ENCODE data around the gene ADAP1. TPM values are rescaled to one million over a fixed set of nuclear protein-coding genes. Genes with fewer than 3 reads are reported as not detected.

Gene ADAP1
- total RNA-seq, 1 experiment from 2014 or later: 77.6 TPM

- no TSS peak for BruUV-seq (replicated peaks)
- no peaks in the 10 kb centered on the region for H3K9me3 ChIP-seq
- H3K4me1 Mint-ChIP-seq (ENCODE audit: low read depth, unreplicated experiment): no peaks in the 10 kb centered on the region
- H3K27ac Mint-ChIP-seq (ENCODE audit: unreplicated experiment): peak overlapping the region; percentile 53
- H3K4me3 Mint-ChIP-seq (ENCODE audit: unreplicated experiment): no peak overlapping the region
- TF ChIP-seq, protein P1, sequence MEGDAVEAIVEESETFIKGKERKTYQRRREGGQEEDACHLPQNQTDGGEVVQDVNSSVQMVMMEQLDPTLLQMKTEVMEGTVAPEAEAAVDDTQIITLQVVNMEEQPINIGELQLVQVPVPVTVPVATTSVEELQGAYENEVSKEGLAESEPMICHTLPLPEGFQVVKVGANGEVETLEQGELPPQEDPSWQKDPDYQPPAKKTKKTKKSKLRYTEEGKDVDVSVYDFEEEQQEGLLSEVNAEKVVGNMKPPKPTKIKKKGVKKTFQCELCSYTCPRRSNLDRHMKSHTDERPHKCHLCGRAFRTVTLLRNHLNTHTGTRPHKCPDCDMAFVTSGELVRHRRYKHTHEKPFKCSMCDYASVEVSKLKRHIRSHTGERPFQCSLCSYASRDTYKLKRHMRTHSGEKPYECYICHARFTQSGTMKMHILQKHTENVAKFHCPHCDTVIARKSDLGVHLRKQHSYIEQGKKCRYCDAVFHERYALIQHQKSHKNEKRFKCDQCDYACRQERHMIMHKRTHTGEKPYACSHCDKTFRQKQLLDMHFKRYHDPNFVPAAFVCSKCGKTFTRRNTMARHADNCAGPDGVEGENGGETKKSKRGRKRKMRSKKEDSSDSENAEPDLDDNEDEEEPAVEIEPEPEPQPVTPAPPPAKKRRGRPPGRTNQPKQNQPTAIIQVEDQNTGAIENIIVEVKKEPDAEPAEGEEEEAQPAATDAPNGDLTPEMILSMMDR (IDR thresholded peaks at IDR 0.05; ENCODE audit: insufficient read depth in 1 of 2, low read depth in 1 of 2, low read length in 1 of 2, severe bottlenecking in 1 of 2, unreplicated experiment in 1 of 2): no peak
- no peak overlapping the region for H3K4me3 ChIP-seq (ENCODE audit: low read depth, low read length)
- intact Hi-C loops (cut with micrococcal nuclease; ENCODE audit: unreplicated experiment): no loop called here
- peaks cover 90% of the 10 kb centered on the region for H3K36me3 Mint-ChIP-seq (ENCODE audit: insufficient read depth, unreplicated experiment)
- ChIA-PET POLR2A (no interaction called here), CTCF (no interaction called here)
- H3K27me3 Mint-ChIP-seq (ENCODE audit: insufficient read depth, unreplicated experiment): no peaks in the 10 kb centered on the region
- no peak for DNase-seq
- no peaks in the 10 kb centered on the region for H3K4me1 ChIP-seq
- H3K36me3 ChIP-seq (ENCODE audit: control insufficient read depth, insufficient read depth, low read length): no peaks in the 10 kb centered on the region; the same call in none of the 2 replicates
- H3K9me3 Mint-ChIP-seq (ENCODE audit: unreplicated experiment): peaks cover 4% of the 10 kb centered on the region
- H3K27me3 ChIP-seq (replicated peaks; ENCODE audit: control insufficient read depth, insufficient read depth, low read length): no peaks in the 10 kb centered on the region
Observed at GRCh38 chr7:897771-898376, 56.6 kb downstream of the ADAP1 start.

GRCh38 chr7:897086-897485, 57.4 kb downstream of the ADAP1 start:
- POLR2A ChIA-PET: no interaction called here

GRCh38 chr7:896346-897075, 58.0 kb downstream of the ADAP1 start:
- Mint-ChIP-seq H3K4me1 (ENCODE audit: low read depth, unreplicated experiment) (no peaks in the 10 kb centered on the region), H3K36me3 (ENCODE audit: insufficient read depth, unreplicated experiment) (peaks cover 100% of the 10 kb centered on the region), H3K4me3 (ENCODE audit: unreplicated experiment) (no peak overlapping the region), H3K27ac (ENCODE audit: unreplicated experiment) (peak overlapping the region; percentile 50), H3K27me3 (ENCODE audit: insufficient read depth, unreplicated experiment) (no peaks in the 10 kb centered on the region), H3K9me3 (ENCODE audit: unreplicated experiment) (peaks cover 7% of the 10 kb centered on the region)
- no peak for DNase-seq
- no peak overlapping the region for H3K4me3 ChIP-seq (ENCODE audit: low read depth, low read length)
- H3K36me3 ChIP-seq (ENCODE audit: control insufficient read depth, insufficient read depth, low read length): peaks cover 6% of the 10 kb centered on the region
- ChIA-PET CTCF (interaction anchor here (0.8 kb wide), 1 partner anchor 17 kb away, joined by 6 read pairs; no protein-coding TSS in a partner anchor), POLR2A (no interaction called here)
- BruUV-seq (replicated peaks): no TSS peak
- no peaks in the 10 kb centered on the region for H3K9me3 ChIP-seq
- H3K27me3 ChIP-seq (replicated peaks; ENCODE audit: control insufficient read depth, insufficient read depth, low read length): no peaks in the 10 kb centered on the region
- TF ChIP-seq, protein P1 (IDR thresholded peaks at IDR 0.05; ENCODE audit: insufficient read depth in 1 of 2, low read depth in 1 of 2, low read length in 1 of 2, severe bottlenecking in 1 of 2, unreplicated experiment in 1 of 2): no peak
- H3K4me1 ChIP-seq: no peaks in the 10 kb centered on the region
- intact Hi-C loops (cut with micrococcal nuclease; ENCODE audit: unreplicated experiment): no loop called here

More at GRCh38 chr7:897086-897485, 57.4 kb downstream of the ADAP1 start:
- Mint-ChIP-seq H3K4me3 (ENCODE audit: unreplicated experiment) (no peak overlapping the region), H3K9me3 (ENCODE audit: unreplicated experiment) (peaks cover 7% of the 10 kb centered on the region), H3K36me3 (ENCODE audit: insufficient read depth, unreplicated experiment) (peaks cover 95% of the 10 kb centered on the region), H3K27me3 (ENCODE audit: insufficient read depth, unreplicated experiment) (no peaks in the 10 kb centered on the region), H3K4me1 (ENCODE audit: low read depth, unreplicated experiment) (no peaks in the 10 kb centered on the region), H3K27ac (ENCODE audit: unreplicated experiment) (no peak overlapping the region)
- intact Hi-C loops (cut with micrococcal nuclease; ENCODE audit: unreplicated experiment): no loop called here
- CTCF ChIA-PET: interaction anchor here (0.8 kb wide), 1 partner anchor 18 kb away, joined by 6 read pairs; no protein-coding TSS in a partner anchor
- H3K27me3 ChIP-seq (replicated peaks; ENCODE audit: control insufficient read depth, insufficient read depth, low read length): no peaks in the 10 kb centered on the region
- no peak overlapping the region for H3K4me3 ChIP-seq (ENCODE audit: low read depth, low read length)
- BruUV-seq (replicated peaks): no TSS peak
- no peaks in the 10 kb centered on the region for H3K4me1 ChIP-seq
- DNase-seq: no peak
- peaks cover 5% of the 10 kb centered on the region for H3K36me3 ChIP-seq (ENCODE audit: control insufficient read depth, insufficient read depth, low read length)
- H3K9me3 ChIP-seq: no peaks in the 10 kb centered on the region
- TF ChIP-seq, protein P1 (IDR thresholded peaks at IDR 0.05; ENCODE audit: insufficient read depth in 1 of 2, low read depth in 1 of 2, low read length in 1 of 2, severe bottlenecking in 1 of 2, unreplicated experiment in 1 of 2): no peak

All from Caco-2 (cell line).